Measurements from ENCODE around the gene HOXD3. TPM values are rescaled to one million over a fixed set of nuclear protein-coding genes. Genes with fewer than 3 reads are reported as not detected.

HOXD3 gene
- total and polyA plus RNA-seq, 8 donors = 0.15 to 1.0 (median 0.40) TPM; not detected in 1

DNA sequence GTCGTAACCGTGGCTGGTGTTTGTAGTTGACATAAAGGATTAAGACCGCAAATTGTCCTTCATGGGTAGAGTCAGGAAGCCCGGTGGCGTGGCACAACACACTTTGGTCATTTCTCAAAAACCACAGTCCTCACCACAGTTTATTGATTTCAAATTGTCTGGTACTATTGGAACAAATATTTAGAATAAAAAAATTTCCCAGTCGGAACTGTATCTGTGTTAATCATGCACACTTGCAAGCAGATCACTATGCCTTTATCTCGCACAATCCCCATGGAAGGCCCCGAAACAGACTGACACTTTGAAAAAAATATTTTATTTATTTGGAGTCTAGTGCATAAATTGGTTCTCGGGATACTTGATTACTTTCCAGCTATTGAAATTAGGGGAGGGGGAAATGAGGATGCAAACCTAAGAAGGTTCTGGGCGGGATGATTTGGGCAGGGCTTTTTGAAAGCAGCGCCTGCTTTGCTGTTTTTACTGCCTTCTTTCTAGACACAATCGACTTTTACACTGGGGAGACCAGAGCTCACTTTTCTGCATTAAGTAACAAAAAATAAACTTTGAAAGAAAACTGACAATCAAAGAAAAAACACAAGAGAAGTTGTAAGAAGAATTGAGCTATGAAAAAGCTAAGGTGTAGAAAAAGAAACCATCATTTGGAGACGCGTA lies 15.9 kb downstream of the HOXD3 start:
- DNase-seq (no peak), ATAC-seq (no peak)
- Histone ChIP-seq H3K27ac (no peak overlapping the region), H3K4me1 (peaks cover 0 to 4% of the 10 kb centered on the region in 2 donors), H3K36me3 (no peaks in the 10 kb centered on the region), H3K9me3 (no peaks in the 10 kb centered on the region), H3K4me3 (no peak overlapping the region), H3K27me3 (peaks cover 77 to 100% of the 10 kb centered on the region in 2 donors)
- intact Hi-C loops (cut with DNase I) = no loop called here
- TF ChIP-seq, protein P1, sequence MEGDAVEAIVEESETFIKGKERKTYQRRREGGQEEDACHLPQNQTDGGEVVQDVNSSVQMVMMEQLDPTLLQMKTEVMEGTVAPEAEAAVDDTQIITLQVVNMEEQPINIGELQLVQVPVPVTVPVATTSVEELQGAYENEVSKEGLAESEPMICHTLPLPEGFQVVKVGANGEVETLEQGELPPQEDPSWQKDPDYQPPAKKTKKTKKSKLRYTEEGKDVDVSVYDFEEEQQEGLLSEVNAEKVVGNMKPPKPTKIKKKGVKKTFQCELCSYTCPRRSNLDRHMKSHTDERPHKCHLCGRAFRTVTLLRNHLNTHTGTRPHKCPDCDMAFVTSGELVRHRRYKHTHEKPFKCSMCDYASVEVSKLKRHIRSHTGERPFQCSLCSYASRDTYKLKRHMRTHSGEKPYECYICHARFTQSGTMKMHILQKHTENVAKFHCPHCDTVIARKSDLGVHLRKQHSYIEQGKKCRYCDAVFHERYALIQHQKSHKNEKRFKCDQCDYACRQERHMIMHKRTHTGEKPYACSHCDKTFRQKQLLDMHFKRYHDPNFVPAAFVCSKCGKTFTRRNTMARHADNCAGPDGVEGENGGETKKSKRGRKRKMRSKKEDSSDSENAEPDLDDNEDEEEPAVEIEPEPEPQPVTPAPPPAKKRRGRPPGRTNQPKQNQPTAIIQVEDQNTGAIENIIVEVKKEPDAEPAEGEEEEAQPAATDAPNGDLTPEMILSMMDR (IDR thresholded peaks at IDR 0.05) = no peak

DNA sequence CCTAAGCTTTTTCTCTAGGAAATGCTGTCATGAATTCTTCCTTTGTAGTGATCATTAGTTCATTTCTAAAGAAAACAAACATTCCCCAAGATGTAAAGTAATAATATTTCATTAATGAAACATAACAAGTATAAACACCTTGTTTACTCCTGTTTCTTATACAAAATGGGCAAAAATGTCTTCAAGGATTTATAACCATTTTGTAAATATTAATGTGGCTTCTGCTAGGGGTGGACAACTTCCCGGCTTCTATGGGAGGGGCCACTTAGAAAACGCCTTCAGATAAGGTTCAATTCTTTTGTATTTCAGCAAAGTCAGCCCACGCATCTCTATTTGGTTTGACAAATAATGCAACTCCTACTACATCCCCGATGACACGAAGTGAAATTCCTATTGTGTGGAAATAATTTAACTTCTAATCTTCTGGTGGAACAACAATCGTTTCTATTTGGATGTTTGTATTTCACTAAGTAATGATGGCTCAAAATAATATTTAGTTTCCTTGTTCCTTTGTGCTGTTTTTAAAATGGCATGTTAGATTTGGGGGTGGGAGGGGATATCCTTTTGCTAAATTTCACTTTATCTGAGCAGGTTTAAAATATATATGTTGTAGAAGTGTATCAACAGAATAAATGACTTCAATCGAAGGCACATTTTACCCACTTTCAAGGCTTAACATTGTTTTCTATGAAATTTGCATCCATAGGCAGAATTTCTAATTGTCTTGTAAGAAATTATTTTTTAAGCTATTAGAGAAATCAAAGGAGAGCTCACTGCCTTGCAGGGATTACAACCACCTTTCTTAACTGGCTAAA lies 16.7 kb downstream of the HOXD3 start:
- DNase-seq = no peak
- H3K36me3 ChIP-seq = no peaks in the 10 kb centered on the region
- no peak overlapping the region for H3K4me3 ChIP-seq
- intact Hi-C loops (cut with DNase I) = no loop called here
- peaks cover 0 to 9% of the 10 kb centered on the region in 2 donors for H3K4me1 ChIP-seq
- ATAC-seq = no peak
- H3K27ac ChIP-seq = no peak overlapping the region
- peaks cover 84 to 100% of the 10 kb centered on the region in 2 donors for H3K27me3 ChIP-seq
- TF ChIP-seq, protein P1 (IDR thresholded peaks at IDR 0.05) = no peak
- no peaks in the 10 kb centered on the region for H3K9me3 ChIP-seq

DNA sequence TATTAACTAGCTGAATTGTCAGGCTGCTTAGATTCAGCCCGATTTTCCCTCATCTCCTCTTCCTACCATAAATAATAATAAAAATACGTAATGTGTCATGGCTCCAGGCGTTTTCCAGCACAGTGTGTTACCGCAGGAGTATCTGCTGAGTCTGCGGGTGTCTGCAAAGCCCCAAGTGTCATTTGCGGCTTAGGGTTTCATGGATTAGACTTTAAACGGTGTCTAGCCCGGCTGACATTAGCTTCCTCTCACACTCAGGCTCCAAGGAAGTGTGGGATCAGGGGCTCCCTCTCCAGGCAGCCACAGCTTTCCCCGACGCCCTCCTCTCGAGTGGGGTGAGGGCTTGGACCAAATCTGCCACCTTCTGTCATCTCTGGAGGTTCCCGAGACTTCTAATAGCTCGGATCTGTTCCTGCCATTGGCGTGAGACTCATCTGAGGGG lies 17.3 kb downstream of the HOXD3 start:
- TF ChIP-seq, protein P1 (IDR thresholded peaks at IDR 0.05) = no peak
- no peak overlapping the region for H3K4me3 ChIP-seq
- intact Hi-C loops (cut with DNase I) = no loop called here
- peaks cover 0 to 9% of the 10 kb centered on the region in 2 donors for H3K4me1 ChIP-seq
- no peaks in the 10 kb centered on the region for H3K9me3 ChIP-seq
- peaks cover 89 to 100% of the 10 kb centered on the region in 2 donors for H3K27me3 ChIP-seq
- no peak overlapping the region for H3K27ac ChIP-seq
- no peak for ATAC-seq
- no peaks in the 10 kb centered on the region for H3K36me3 ChIP-seq
- DNase-seq = no peak

DNA sequence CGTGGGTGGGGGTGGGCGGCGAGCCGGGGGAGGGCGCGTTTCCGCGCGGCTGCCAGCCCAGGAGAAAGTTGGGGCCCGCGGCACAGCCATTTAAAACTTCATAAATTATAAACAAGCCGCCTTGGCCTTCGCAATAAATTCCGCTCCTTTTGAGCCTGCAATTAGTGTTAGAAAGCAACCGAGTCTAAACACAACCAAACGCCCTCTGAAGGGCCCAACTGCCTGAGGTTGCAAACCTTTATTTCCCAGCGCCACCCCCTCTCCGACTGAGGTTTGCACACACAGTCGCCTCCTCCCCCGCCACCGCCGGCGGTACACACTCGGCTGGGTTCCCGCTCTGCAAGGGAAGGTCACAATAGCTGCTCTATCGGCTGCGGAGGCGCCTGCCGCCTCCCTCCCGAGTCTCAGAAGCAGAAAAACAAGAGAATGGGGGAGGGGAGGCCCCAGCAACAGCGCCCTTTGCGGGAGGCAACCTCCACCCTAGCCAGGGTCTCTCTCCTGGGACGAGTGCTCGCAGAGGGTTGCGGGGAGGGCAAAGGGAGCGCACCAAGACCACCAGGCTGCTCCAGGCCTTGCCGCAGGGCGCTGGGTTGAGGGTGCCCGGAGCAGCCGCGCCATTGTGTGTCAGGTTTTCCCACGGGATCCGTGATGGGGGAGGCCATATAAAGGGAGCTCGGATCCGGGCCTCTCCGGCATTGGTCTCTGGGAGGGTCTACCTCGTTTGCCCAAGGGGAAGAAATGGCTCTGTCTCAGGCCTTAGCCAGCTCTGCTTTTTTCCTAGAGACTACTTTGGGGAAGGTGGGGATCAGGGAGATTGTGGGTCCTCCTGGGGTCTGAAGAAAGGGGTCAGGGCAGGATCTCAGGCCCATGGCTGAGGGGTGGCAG lies 18.0 kb downstream of the HOXD3 start:
- peaks cover 0 to 9% of the 10 kb centered on the region in 2 donors for H3K4me1 ChIP-seq
- H3K27me3 ChIP-seq = peaks cover 89 to 100% of the 10 kb centered on the region in 2 donors
- TF ChIP-seq, protein P1 (IDR thresholded peaks at IDR 0.05) = no peak
- H3K27ac ChIP-seq = no peak overlapping the region
- no peaks in the 10 kb centered on the region for H3K36me3 ChIP-seq
- DNase-seq (no peak), ATAC-seq (no peak)
- no peak overlapping the region for H3K4me3 ChIP-seq
- H3K9me3 ChIP-seq = no peaks in the 10 kb centered on the region
- intact Hi-C loops (cut with DNase I) = no loop called here

All from left lung (tissue), 10 donors.